Measurements from ENCODE around the gene RHAG.
"Not testable (repeated sequence)": the region's sequence is repeated elsewhere in the genome, so short reads cannot be mapped to it uniquely, and the experiment has no call there.

The RHAG gene

GRCh38 chr6:49636713-49637349 lies at the start of gene RHAG:
RHAG (minus strand) TSS chr6:49636839; CDS start chr6:49636812, 27 bp downstream.
- DNase-seq = no peak

GRCh38 chr6:49676671-49677281 lies 40.1 kb upstream of the RHAG start:
- DNase-seq = no peak

DNA sequence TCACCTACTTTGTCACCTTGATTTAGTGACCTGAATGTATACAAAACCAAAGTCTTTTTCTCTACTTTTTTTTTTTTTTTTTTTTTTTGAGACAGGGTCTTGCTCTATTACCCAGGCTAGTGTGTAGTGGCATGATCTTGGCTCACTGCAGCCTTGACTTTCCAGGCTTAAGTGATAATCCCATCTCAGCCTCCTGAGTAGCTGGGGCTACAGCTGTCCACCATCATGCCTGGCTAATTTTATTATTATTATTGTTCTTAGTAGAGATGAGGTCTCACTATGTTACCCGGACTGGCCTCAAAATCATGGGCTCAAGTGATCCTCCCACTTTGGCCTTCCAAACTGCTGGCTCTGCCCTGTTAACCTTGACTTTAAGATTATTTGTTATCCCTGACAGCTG lies 39.2 kb upstream of the RHAG start:
- no peak for DNase-seq

- no peak for DNase-seq
Measured at GRCh38 chr6:49668083-49668511, 31.5 kb upstream of the RHAG start.

DNA sequence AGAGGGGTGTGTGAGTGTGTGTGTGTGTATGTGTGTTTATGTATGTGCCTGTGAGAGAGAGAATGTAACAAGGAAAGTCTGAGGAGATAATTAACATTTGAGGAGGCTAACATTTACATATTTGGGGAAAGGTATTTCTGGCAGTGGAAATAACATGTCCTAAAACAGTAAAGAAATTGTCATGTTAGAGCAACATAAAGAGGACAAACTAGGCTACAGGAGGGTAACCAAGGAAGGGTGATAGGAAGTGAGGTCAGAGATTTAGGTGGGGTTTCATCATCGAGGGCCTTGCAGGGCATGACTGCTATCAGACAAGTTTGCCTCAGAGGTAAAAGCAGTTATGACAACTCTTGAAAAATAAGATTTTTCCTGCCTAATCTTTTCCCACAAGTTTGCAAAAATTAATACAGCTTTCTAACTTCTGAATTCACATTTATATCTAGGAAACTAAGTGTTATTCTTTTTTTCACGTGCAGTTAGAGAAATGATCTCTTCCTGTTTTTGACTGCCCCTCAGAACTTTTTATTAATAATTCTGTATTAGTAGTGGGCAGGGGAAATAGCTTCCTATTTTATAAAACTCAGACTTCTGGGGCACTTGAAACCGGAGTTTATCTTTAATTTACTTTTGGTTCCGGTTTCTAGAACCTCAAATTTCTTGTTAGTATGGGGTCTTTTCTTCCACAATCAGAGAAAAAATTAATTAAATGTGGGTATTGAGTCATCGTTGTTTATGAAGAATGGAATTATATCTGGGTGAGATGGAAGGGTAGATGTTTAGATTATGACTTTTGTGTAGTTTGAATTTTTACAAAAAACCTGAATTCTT lies 30.5 kb upstream of the RHAG start:
- DNase-seq = no peak

DNA sequence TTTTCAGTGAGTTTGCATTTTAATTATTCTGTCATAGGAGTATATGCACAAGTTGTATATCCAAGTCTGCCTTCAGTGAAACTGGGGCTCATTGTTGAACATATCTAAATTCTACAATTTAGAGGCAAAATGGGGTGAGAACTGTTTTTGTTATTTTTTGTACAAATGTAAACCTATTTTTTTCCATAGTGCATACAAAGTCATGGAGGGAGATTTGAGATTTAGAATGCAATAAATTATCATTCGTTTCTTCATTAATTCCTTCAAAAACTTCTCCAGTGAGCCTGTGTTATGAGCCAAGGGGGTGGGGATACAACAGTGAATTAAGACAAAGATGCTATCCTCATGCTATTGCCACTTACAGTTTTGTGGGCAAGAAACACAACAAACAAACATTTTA lies 29.8 kb upstream of the RHAG start:
- no peak for DNase-seq

DNA sequence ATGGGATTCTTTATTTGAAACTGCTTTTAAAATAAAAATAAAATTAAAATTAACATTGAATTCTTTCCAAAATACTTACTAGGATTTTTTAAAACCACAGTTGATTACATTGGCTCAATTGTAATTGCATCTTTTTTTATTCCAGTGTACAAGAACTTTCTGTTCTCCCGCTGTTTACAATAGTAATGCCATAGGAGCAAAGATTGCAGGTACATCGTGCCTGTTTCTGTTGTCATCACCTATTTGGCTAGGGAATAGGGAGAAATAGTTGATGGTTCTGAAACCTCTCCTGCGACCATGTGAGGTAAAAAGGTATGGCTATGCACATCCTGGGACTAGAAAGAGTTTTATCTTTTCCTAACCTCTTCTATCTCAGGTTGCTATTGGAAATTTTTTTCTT lies 28.2 kb upstream of the RHAG start:
- DNase-seq = no peak

- DNase-seq = not testable (repeated sequence)
Measured at GRCh38 chr6:49664054-49664453, 27.4 kb upstream of the RHAG start.

DNA sequence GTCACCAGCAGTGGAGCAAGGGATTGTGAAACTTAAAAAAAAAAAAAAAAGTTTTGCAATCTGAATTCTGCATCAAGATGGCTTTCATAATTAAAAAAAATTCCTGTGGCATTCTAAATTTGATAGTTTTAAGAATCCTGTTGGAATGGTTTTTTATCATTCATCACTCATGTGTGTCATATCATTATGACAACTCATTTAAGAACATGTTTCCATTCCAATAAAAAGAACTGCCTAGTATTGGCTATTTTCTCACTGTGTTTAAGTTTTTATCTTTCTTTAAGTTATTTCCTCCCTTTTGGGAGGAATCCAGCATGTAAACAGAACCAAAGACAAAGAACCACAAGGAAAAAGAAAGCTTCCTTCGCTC lies 26.2 kb upstream of the RHAG start:
- no peak for DNase-seq

- DNase-seq = no peak
Measured at GRCh38 chr6:49662231-49662891, 25.7 kb upstream of the RHAG start.

- no peak for DNase-seq
Measured at GRCh38 chr6:49653942-49654341, 17.3 kb upstream of the RHAG start.

- DNase-seq = no peak
Measured at GRCh38 chr6:49653438-49653837, 16.8 kb upstream of the RHAG start.

- no peak for DNase-seq
Measured at GRCh38 chr6:49651239-49651638, 14.6 kb upstream of the RHAG start.

- DNase-seq = no peak
Measured at GRCh38 chr6:49649988-49650387, 13.3 kb upstream of the RHAG start.

DNA sequence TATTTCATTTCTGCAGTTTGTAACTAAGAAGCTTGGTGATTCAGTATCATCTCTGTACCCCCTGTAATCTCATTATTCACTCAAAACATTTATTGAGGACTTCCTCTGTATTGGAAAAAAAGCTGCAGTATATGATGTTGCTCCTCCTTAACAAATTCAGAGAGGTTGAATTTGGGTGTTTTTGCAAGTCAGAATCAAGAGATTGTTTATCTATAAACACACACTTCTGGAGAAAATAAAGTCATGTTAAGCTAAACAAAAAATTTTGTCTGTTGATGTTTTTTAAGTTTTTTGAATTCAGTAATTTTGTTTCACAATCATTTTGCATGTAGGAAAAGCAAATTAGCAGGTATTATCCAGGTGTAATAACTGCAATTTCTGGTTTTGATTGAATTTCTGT lies 11.4 kb upstream of the RHAG start:
- DNase-seq = no peak

DNA sequence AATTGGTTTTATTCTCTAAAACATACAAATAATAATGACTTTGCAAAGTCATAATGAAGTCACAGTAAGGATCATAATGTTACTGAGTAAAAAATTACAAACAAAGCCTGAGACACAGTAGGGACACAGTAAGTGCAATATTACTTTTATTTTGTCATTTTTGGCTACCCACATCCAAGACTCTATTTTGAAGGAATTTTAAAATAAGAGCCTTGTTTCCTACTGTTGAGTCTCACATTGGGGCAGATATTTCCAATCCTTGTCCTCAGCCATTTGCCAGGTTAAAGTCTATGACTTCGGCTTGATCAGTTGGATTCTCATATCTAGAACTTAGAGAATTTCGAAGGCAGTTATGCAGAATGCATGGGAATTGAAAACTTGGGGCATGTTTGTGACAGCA lies 10.8 kb upstream of the RHAG start:
- DNase-seq = no peak

- no peak for DNase-seq
Measured at GRCh38 chr6:49646942-49647341, 10.3 kb upstream of the RHAG start.

- no peak for DNase-seq
Measured at GRCh38 chr6:49646130-49646824, 9.6 kb upstream of the RHAG start.

- no peak for DNase-seq
Measured at GRCh38 chr6:49645139-49645538, 8.5 kb upstream of the RHAG start.

GRCh38 chr6:49639177-49639817 lies 2.7 kb upstream of the RHAG start:
- no peak for DNase-seq

- DNase-seq = no peak
Measured at GRCh38 chr6:49637350-49637731, 702 bp upstream of the RHAG start.

DNA sequence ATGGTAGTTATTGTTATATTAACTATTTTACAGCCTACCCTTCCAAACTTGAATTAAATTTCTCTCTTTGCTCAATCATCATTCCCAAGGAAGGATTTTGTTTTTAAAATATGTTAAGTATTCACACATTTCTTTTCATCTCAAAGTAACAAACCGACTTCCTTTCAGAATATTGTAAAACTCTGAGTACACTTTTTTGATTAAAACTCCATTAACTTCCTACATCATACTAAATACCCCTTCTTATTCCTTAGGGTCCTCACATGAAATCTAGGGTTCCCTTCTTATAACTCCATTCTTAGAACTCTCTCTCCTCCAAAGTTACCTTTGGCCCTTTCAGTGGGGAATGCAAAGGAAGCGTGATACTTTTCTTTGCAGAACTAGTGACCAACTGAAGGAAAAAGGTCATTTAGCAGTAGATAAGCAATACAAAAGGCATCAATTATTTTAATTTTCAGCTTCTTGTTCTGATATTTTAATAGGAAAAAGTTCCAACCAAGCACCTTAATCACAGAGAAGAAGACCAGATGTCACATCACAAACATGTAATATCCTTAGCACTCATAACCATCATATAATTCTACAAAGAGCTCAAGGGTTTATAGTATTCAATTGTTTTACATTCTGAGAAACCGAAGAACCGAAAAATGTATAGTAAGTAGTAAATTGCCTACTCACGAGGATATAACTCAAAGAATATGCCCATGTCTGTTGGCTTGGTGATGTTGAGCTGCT lies 494 bp downstream of the RHAG start:
- no peak for DNase-seq
